ENCODE results near the gene SERINC2. TPM values are rescaled to one million over a fixed set of nuclear protein-coding genes. Genes with fewer than 3 reads are reported as not detected.

SERINC2 gene
- polyA plus RNA-seq, 1 donor (not counting 4 experiments of a cell fraction or from before 2014, with no cell fraction given), result 171 TPM

DNA sequence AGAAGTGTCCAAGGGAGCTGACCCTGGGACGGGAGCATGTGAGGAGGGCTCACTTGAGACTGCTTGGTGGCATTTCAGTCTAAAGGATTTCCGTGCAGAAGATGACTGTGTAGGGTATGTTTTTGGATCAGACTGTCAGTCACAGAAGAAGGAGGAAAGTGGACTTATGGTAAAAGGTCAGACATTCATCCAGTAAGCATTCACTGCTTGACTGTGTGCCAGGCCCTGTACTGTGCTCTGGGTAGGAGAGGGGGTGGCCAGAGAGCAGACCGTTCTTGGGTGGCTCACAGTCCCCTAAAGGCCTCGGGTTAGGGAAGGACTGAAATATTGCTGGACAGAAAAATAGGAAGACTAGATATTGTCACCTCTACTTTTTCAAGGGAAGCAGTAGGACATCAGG, 2.1 kb upstream of the SERINC2 start:
- Histone ChIP-seq H3K36me3 (ENCODE audit: control insufficient read depth in 2 of 2, extremely low read depth in 1 of 2, insufficient read depth in 2 of 2, low read length in 2 of 2) (peaks cover 2 to 11% of the 10 kb centered on the region in 2 experiments), H3K9ac (ENCODE audit: control insufficient read depth, extremely low read depth, insufficient read depth, low read length) (no peak overlapping the region), H3K4me2 (ENCODE audit: control insufficient read depth, extremely low read depth, insufficient read depth, low read depth, low read length) (no peak overlapping the region), H2AFZ (ENCODE audit: control insufficient read depth, low read length) (no peak overlapping the region), H4K20me1 (ENCODE audit: control insufficient read depth, extremely low read depth, insufficient read depth, low read length) (peaks cover 5% of the 10 kb centered on the region), H3K27ac (ENCODE audit: control insufficient read depth, insufficient read depth, low read length) (no peak overlapping the region), H3K4me3 (ENCODE audit: control insufficient read depth in 2 of 3, extremely low read depth in 1 of 3, insufficient read depth in 2 of 3, low read depth in 1 of 3, low read length in 3 of 3) (no peak overlapping the region), H3K9me1 (ENCODE audit: control insufficient read depth, extremely low read depth, insufficient read depth, low read length) (no peaks in the 10 kb centered on the region), H3K79me2 (ENCODE audit: control insufficient read depth, insufficient read depth, low read length) (peaks cover 28% of the 10 kb centered on the region), H3K4me1 (ENCODE audit: control insufficient read depth, extremely low read depth, insufficient read depth, low read length) (peaks cover 19% of the 10 kb centered on the region), H3K9me3 (ENCODE audit: control insufficient read depth, low read depth, low read length) (no peaks in the 10 kb centered on the region), H3K27me3 (ENCODE audit: control insufficient read depth, extremely low read depth, insufficient read depth, low read length) (no peaks in the 10 kb centered on the region)
- TF ChIP-seq EZH2 (IDR thresholded peaks at IDR 0.05; ENCODE audit: low read length) (no peak), CTCF (optimal IDR thresholded peaks at IDR 0.05 in 1 of 3, IDR thresholded peaks at IDR 0.05 in 1 of 3, conservative IDR thresholded peaks at IDR 0.05 in 1 of 3; ENCODE audit: extremely low read depth in 1 of 3, insufficient read depth in 2 of 3, low read length in 3 of 3) (no peak)
- FAIRE-seq (peak; percentile 52), DNase-seq (ENCODE audit: low read depth, low spot score) (no peak)
- dilution Hi-C loops (cut with MboI; ENCODE audit: extremely low pct_ligation_motif_present, low sequenced_read_pairs), result no loop called here

- Histone ChIP-seq H3K9ac (ENCODE audit: control insufficient read depth, extremely low read depth, insufficient read depth, low read length) (no peak overlapping the region), H3K4me3 (ENCODE audit: control insufficient read depth in 2 of 3, extremely low read depth in 1 of 3, insufficient read depth in 2 of 3, low read depth in 1 of 3, low read length in 3 of 3) (no peak overlapping the region), H3K79me2 (ENCODE audit: control insufficient read depth, insufficient read depth, low read length) (peaks cover 37% of the 10 kb centered on the region), H3K36me3 (ENCODE audit: control insufficient read depth in 2 of 2, extremely low read depth in 1 of 2, insufficient read depth in 2 of 2, low read length in 2 of 2) (peaks cover 4 to 19% of the 10 kb centered on the region in 2 experiments), H3K27ac (ENCODE audit: control insufficient read depth, insufficient read depth, low read length) (no peak overlapping the region), H2AFZ (ENCODE audit: control insufficient read depth, low read length) (no peak overlapping the region), H4K20me1 (ENCODE audit: control insufficient read depth, extremely low read depth, insufficient read depth, low read length) (peaks cover 5% of the 10 kb centered on the region), H3K4me2 (ENCODE audit: control insufficient read depth, extremely low read depth, insufficient read depth, low read depth, low read length) (peak overlapping the region; percentile 86), H3K27me3 (ENCODE audit: control insufficient read depth, extremely low read depth, insufficient read depth, low read length) (no peaks in the 10 kb centered on the region), H3K9me3 (ENCODE audit: control insufficient read depth, low read depth, low read length) (no peaks in the 10 kb centered on the region), H3K4me1 (ENCODE audit: control insufficient read depth, extremely low read depth, insufficient read depth, low read length) (peaks cover 32% of the 10 kb centered on the region), H3K9me1 (ENCODE audit: control insufficient read depth, extremely low read depth, insufficient read depth, low read length) (peaks cover 2% of the 10 kb centered on the region)
- FAIRE-seq (no peak), DNase-seq (ENCODE audit: low read depth, low spot score) (no peak)
- TF ChIP-seq EZH2 (IDR thresholded peaks at IDR 0.05; ENCODE audit: low read length) (no peak), CTCF (optimal IDR thresholded peaks at IDR 0.05 in 1 of 3, IDR thresholded peaks at IDR 0.05 in 1 of 3, conservative IDR thresholded peaks at IDR 0.05 in 1 of 3; ENCODE audit: extremely low read depth in 1 of 3, insufficient read depth in 2 of 3, low read length in 3 of 3) (no peak)
- dilution Hi-C loops (cut with MboI; ENCODE audit: extremely low pct_ligation_motif_present, low sequenced_read_pairs), result no loop called here
These were observed 808 bp upstream of the SERINC2 start for GRCh38 chr1:31412205-31412604.
